Measurements from ENCODE around the gene APBB2.

DNA sequence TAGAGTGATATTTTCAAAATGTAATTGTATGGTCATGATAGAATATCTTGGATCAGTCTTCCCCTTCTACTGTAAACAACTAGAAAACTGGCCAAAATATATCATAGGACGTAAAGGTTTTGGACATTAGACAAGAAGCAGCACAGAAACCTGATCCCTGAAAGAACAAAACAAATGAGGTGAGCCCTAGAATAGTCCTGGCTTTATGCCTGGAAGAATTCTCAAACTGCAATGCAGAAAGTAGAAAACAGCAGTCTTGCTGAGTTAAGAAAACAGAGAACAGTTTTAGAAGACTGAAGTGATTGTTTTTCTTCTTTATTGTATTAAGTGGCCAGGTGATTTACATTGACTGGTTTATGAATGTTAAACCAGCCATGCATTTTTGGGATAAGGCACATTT is 445.1 kb downstream of the APBB2 start:
- no peak for TF ChIP-seq CTCF (conservative IDR thresholded peaks at IDR 0.05; ENCODE audit: low read depth, low read length)
- TF ChIP-seq MXI1 (IDR thresholded peaks at IDR 0.05; ENCODE audit: borderline replicate concordance, low read depth, low read length), result no peak
- TF ChIP-seq, protein P1, sequence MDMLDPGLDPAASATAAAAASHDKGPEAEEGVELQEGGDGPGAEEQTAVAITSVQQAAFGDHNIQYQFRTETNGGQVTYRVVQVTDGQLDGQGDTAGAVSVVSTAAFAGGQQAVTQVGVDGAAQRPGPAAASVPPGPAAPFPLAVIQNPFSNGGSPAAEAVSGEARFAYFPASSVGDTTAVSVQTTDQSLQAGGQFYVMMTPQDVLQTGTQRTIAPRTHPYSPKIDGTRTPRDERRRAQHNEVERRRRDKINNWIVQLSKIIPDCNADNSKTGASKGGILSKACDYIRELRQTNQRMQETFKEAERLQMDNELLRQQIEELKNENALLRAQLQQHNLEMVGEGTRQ (IDR thresholded peaks at IDR 0.05; ENCODE audit: low read depth, low read length), result no peak
- TF ChIP-seq RCOR1 (IDR thresholded peaks at IDR 0.05; ENCODE audit: insufficient replicate concordance, low read length), result no peak
- no peak for TF ChIP-seq SMC3 (IDR thresholded peaks at IDR 0.05; ENCODE audit: low read depth, low read length)
- TF ChIP-seq POLR2A (IDR thresholded peaks at IDR 0.05; ENCODE audit: low read depth, low read length), result no peak
- TF ChIP-seq CEBPB (IDR thresholded peaks at IDR 0.05; ENCODE audit: low read depth, low read length), result no peak
- TF ChIP-seq RAD21 (IDR thresholded peaks at IDR 0.05; ENCODE audit: low read length), result no peak
- no peak for TF ChIP-seq FOS (IDR thresholded peaks at IDR 0.05; ENCODE audit: low read depth, low read length)
- TF ChIP-seq, protein P2, sequence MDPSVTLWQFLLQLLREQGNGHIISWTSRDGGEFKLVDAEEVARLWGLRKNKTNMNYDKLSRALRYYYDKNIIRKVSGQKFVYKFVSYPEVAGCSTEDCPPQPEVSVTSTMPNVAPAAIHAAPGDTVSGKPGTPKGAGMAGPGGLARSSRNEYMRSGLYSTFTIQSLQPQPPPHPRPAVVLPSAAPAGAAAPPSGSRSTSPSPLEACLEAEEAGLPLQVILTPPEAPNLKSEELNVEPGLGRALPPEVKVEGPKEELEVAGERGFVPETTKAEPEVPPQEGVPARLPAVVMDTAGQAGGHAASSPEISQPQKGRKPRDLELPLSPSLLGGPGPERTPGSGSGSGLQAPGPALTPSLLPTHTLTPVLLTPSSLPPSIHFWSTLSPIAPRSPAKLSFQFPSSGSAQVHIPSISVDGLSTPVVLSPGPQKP (IDR thresholded peaks at IDR 0.05; ENCODE audit: borderline replicate concordance, low read depth, low read length), result no peak

Measured in IMR-90 (cell line).